SK-N-SH treated with all-trans-retinoic acid at 6 μM for 48 hours (cell line): ENCODE measurements around the gene UBTD1.
"Not testable (repeated sequence)": the region's sequence is repeated elsewhere in the genome, so short reads cannot be mapped to it uniquely, and the experiment has no call there.

Source experiments
- ARNTL ChIP-seq: fragments of 450-650 bp; formaldehyde crosslinking; IDR thresholded peaks from 2 replicates; pipeline ENCODE4 v1.5.0; 2020; ENCODE audit warnings: low read depth, mild to moderate bottlenecking, moderate library complexity, borderline replicate concordance
- CSDC2 ChIP-seq: fragments of 250-450 bp; sonication (Bioruptor Pico); IDR thresholded peaks from 2 replicates; pipeline ENCODE4 v1.5.0; 2020; ENCODE audit warnings: mild to moderate bottlenecking, moderate library complexity
- ISL1 ChIP-seq: fragments of 250-450 bp; sonication (Bioruptor Pico); IDR thresholded peaks from 2 replicates; pipeline ENCODE4 v2.1.2; 2022; ENCODE audit warnings: mild to moderate bottlenecking, moderate library complexity
- PPARA ChIP-seq: fragments of 250-450 bp; sonication (Bioruptor Pico); IDR thresholded peaks from 2 replicates; pipeline ENCODE4 v1.5.0; 2020; ENCODE audit warnings: mild to moderate bottlenecking, borderline replicate concordance
- RARB ChIP-seq: fragments of 250-450 bp; sonication (Bioruptor Pico); IDR thresholded peaks from 2 replicates; pipeline ENCODE4 v1.8.0; 2021; ENCODE audit warnings: mild to moderate bottlenecking, moderate library complexity
- SNAI2 ChIP-seq: fragments of 250-450 bp; sonication (Bioruptor Pico); IDR thresholded peaks from 2 replicates; pipeline ENCODE4 v1.5.0; 2020; ENCODE audit warnings: mild to moderate bottlenecking, moderate library complexity
- ZNF70 ChIP-seq: fragments of 450-650 bp; formaldehyde crosslinking; IDR thresholded peaks from 2 replicates; pipeline ENCODE4 v1.5.0; 2020; ENCODE audit warnings: mild to moderate bottlenecking, moderate library complexity
- TF ChIP-seq, protein P1 (sequence below): fragments of 250-450 bp; sonication (Bioruptor Pico); IDR thresholded peaks from 2 replicates; pipeline ENCODE4 v1.8.0; 2021; ENCODE audit warnings: low read depth, mild to moderate bottlenecking, moderate library complexity, borderline replicate concordance
- TF ChIP-seq, protein P2 (sequence below): fragments of 250-450 bp; sonication (Bioruptor Pico); IDR thresholded peaks from 2 replicates; pipeline ENCODE4 v1.5.1; 2020; ENCODE audit warnings: low read depth, mild to moderate bottlenecking, moderate library complexity
- TF ChIP-seq, protein P3 (sequence below): fragments of 250-450 bp; sonication (Bioruptor Pico); IDR thresholded peaks from 2 replicates; pipeline ENCODE4 v1.8.0; 2020; ENCODE audit warnings: mild to moderate bottlenecking, moderate library complexity, borderline replicate concordance

- not testable (repeated sequence) for TF ChIP-seq SNAI2 (CRISPR knock-in tag); ARNTL (CRISPR knock-in tag); CSDC2 (CRISPR knock-in tag); ISL1 (CRISPR knock-in tag); ZNF70; RARB (CRISPR knock-in tag); PPARA (CRISPR knock-in tag)
- TF ChIP-seq, protein P1, sequence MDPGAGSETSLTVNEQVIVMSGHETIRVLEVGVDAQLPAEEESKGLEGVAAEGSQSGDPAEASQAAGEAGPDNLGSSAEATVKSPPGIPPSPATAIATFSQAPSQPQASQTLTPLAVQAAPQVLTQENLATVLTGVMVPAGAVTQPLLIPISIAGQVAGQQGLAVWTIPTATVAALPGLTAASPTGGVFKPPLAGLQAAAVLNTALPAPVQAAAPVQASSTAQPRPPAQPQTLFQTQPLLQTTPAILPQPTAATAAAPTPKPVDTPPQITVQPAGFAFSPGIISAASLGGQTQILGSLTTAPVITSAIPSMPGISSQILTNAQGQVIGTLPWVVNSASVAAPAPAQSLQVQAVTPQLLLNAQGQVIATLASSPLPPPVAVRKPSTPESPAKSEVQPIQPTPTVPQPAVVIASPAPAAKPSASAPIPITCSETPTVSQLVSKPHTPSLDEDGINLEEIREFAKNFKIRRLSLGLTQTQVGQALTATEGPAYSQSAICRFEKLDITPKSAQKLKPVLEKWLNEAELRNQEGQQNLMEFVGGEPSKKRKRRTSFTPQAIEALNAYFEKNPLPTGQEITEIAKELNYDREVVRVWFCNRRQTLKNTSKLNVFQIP (CRISPR knock-in tag), result not testable (repeated sequence)
- TF ChIP-seq, protein P2, sequence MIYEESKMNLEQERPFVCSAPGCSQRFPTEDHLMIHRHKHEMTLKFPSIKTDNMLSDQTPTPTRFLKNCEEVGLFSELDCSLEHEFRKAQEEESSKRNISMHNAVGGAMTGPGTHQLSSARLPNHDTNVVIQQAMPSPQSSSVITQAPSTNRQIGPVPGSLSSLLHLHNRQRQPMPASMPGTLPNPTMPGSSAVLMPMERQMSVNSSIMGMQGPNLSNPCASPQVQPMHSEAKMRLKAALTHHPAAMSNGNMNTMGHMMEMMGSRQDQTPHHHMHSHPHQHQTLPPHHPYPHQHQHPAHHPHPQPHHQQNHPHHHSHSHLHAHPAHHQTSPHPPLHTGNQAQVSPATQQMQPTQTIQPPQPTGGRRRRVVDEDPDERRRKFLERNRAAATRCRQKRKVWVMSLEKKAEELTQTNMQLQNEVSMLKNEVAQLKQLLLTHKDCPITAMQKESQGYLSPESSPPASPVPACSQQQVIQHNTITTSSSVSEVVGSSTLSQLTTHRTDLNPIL (CRISPR knock-in tag), result not testable (repeated sequence)
- TF ChIP-seq, protein P3, sequence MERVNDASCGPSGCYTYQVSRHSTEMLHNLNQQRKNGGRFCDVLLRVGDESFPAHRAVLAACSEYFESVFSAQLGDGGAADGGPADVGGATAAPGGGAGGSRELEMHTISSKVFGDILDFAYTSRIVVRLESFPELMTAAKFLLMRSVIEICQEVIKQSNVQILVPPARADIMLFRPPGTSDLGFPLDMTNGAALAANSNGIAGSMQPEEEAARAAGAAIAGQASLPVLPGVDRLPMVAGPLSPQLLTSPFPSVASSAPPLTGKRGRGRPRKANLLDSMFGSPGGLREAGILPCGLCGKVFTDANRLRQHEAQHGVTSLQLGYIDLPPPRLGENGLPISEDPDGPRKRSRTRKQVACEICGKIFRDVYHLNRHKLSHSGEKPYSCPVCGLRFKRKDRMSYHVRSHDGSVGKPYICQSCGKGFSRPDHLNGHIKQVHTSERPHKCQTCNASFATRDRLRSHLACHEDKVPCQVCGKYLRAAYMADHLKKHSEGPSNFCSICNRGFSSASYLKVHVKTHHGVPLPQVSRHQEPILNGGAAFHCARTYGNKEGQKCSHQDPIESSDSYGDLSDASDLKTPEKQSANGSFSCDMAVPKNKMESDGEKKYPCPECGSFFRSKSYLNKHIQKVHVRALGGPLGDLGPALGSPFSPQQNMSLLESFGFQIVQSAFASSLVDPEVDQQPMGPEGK (CRISPR knock-in tag), result not testable (repeated sequence)
Measured at GRCh38 chr10:97554336-97554735, 55.6 kb downstream of the UBTD1 start.
